ENCODE measurements around the gene GYS1.
A peak's percentile ranks its signal among the peaks of the same experiment; 100 is the strongest.

The GYS1 gene

GRCh38 chr19:48962029-48962848 lies 30.9 kb downstream of the GYS1 start:
- Histone ChIP-seq H3K4me1 (peaks cover 28% of the 10 kb centered on the region), H3K36me3 (ENCODE audit: control insufficient read depth, insufficient read depth, low read length) (no peaks in the 10 kb centered on the region), H3K9ac (no peak overlapping the region), H2AFZ (peak overlapping the region; percentile 61), H3K9me3 (ENCODE audit: control insufficient read depth, low read length) (no peaks in the 10 kb centered on the region), H3K4me3 (ENCODE audit: low read depth, low read length) (no peak overlapping the region), H3K27ac (peak overlapping the region; percentile 67), H3K27me3 (ENCODE audit: control insufficient read depth, insufficient read depth, low read length) (no peaks in the 10 kb centered on the region), H3K4me2 (ENCODE audit: low read length) (peak overlapping the region; percentile 26), H3K79me2 (peaks cover 5% of the 10 kb centered on the region)
- TF ChIP-seq, protein P1, sequence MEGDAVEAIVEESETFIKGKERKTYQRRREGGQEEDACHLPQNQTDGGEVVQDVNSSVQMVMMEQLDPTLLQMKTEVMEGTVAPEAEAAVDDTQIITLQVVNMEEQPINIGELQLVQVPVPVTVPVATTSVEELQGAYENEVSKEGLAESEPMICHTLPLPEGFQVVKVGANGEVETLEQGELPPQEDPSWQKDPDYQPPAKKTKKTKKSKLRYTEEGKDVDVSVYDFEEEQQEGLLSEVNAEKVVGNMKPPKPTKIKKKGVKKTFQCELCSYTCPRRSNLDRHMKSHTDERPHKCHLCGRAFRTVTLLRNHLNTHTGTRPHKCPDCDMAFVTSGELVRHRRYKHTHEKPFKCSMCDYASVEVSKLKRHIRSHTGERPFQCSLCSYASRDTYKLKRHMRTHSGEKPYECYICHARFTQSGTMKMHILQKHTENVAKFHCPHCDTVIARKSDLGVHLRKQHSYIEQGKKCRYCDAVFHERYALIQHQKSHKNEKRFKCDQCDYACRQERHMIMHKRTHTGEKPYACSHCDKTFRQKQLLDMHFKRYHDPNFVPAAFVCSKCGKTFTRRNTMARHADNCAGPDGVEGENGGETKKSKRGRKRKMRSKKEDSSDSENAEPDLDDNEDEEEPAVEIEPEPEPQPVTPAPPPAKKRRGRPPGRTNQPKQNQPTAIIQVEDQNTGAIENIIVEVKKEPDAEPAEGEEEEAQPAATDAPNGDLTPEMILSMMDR (IDR thresholded peaks at IDR 0.05) = no peak

GRCh38 chr19:48961673-48962028 lies 31.5 kb downstream of the GYS1 start:
- Histone ChIP-seq H3K4me3 (ENCODE audit: low read depth, low read length) (no peak overlapping the region), H3K79me2 (peaks cover 5% of the 10 kb centered on the region), H3K4me1 (peaks cover 23% of the 10 kb centered on the region), H3K4me2 (ENCODE audit: low read length) (no peak overlapping the region), H2AFZ (no peak overlapping the region), H3K9me3 (ENCODE audit: control insufficient read depth, low read length) (no peaks in the 10 kb centered on the region), H3K27me3 (ENCODE audit: control insufficient read depth, insufficient read depth, low read length) (no peaks in the 10 kb centered on the region), H3K27ac (peak overlapping the region; percentile 67), H3K9ac (no peak overlapping the region), H3K36me3 (ENCODE audit: control insufficient read depth, insufficient read depth, low read length) (no peaks in the 10 kb centered on the region)
- TF ChIP-seq, protein P1 (IDR thresholded peaks at IDR 0.05) = no peak

DNA sequence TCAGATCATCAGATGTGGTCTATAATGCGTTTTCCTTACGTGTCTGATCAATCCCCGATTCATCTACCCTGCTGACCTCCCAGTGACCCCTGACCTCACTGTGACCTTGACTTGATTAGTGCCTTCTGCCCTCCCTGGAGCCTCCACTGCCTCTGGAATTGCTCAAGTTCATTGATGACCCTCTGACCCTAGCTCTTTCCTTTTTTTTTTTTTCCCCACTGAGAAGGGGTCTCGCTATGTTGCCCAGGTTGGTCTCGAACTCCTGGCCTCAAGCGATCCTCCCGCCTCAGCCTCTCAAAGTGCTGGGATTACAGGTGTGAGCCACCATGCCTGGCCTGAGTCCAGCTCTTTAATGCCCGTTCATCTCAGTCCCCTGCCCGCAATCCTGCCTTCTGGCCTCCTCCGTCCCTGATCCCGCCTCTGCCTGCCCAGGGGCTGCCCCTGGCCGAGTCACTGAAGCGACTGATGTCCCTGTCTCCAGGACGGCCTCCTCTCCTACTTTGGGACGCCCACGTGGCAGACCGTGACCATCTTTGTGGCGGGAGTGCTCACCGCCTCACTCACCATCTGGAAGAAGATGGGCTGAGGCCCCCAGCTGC lies 32.0 kb downstream of the GYS1 start:
- H3K79me2 ChIP-seq = peaks cover 5% of the 10 kb centered on the region
- H3K9ac ChIP-seq = no peak overlapping the region
- no peak overlapping the region for H3K27ac ChIP-seq
- no peaks in the 10 kb centered on the region for H3K36me3 ChIP-seq (ENCODE audit: control insufficient read depth, insufficient read depth, low read length)
- TF ChIP-seq, protein P1 (IDR thresholded peaks at IDR 0.05) = no peak
- no peak overlapping the region for H2AFZ ChIP-seq
- H3K4me2 ChIP-seq (ENCODE audit: low read length) = no peak overlapping the region
- H3K4me3 ChIP-seq (ENCODE audit: low read depth, low read length) = no peak overlapping the region
- no peaks in the 10 kb centered on the region for H3K27me3 ChIP-seq (ENCODE audit: control insufficient read depth, insufficient read depth, low read length)
- H3K4me1 ChIP-seq = peaks cover 20% of the 10 kb centered on the region
- no peaks in the 10 kb centered on the region for H3K9me3 ChIP-seq (ENCODE audit: control insufficient read depth, low read length)

- Histone ChIP-seq H3K9ac (no peak overlapping the region), H3K27me3 (ENCODE audit: control insufficient read depth, insufficient read depth, low read length) (no peaks in the 10 kb centered on the region), H3K79me2 (no peaks in the 10 kb centered on the region), H3K4me3 (ENCODE audit: low read depth, low read length) (no peak overlapping the region), H3K36me3 (ENCODE audit: control insufficient read depth, insufficient read depth, low read length) (no peaks in the 10 kb centered on the region), H3K4me1 (peaks cover 22% of the 10 kb centered on the region), H3K27ac (no peak overlapping the region), H3K4me2 (ENCODE audit: low read length) (no peak overlapping the region), H2AFZ (no peak overlapping the region), H3K9me3 (ENCODE audit: control insufficient read depth, low read length) (no peaks in the 10 kb centered on the region)
- TF ChIP-seq, protein P1 (IDR thresholded peaks at IDR 0.05) = no peak
Observed at GRCh38 chr19:48959341-48960239, 33.5 kb downstream of the GYS1 start.

Measured in parathyroid adenoma (tissue), 2 donors.